GM12891 (cell line): ENCODE data around the gene UBAC1.

Experiments used
- PAX5 ChIP-seq: IDR thresholded peaks from 2 replicates; pipeline ENCODE4 v1.6.1; 2011; ENCODE audit warnings: low read length, moderate library complexity, mild to moderate bottlenecking; ENCODE audit not compliant: insufficient read depth, severe bottlenecking
- POLR2A ChIP-seq: IDR thresholded peaks from 2 replicates; pipeline ENCODE4 v1.6.1; 2011; ENCODE audit warnings: low read depth, low read length, control low read depth
- POLR2AphosphoS5 ChIP-seq: IDR thresholded peaks from 2 replicates; pipeline ENCODE4 v1.6.1; 2011; ENCODE audit warnings: low read depth, low read length, control low read depth
- POU2F2 ChIP-seq: IDR thresholded peaks from 2 replicates; pipeline ENCODE4 v1.6.1; 2011; ENCODE audit warnings: low read depth, mild to moderate bottlenecking, control low read depth, low read length, moderate library complexity
- TAF1 ChIP-seq: IDR thresholded peaks from 2 replicates; pipeline ENCODE4 v1.6.1; 2011; ENCODE audit warnings: low read depth, low read length, control low read depth

- TF ChIP-seq POLR2A (no peak), TAF1 (no peak), POLR2AphosphoS5 (no peak), POU2F2 (no peak), PAX5 (no peak)
These were observed 13.0 kb upstream of the UBAC1 start for GRCh38 chr9:135974220-135974573.
